ENCODE data around the gene BANF1.
A peak's percentile ranks its signal among the peaks of the same experiment; 100 is the strongest.
"Not testable (repeated sequence)": the region's sequence is repeated elsewhere in the genome, so short reads cannot be mapped to it uniquely, and the experiment has no call there.

The BANF1 gene

DNA sequence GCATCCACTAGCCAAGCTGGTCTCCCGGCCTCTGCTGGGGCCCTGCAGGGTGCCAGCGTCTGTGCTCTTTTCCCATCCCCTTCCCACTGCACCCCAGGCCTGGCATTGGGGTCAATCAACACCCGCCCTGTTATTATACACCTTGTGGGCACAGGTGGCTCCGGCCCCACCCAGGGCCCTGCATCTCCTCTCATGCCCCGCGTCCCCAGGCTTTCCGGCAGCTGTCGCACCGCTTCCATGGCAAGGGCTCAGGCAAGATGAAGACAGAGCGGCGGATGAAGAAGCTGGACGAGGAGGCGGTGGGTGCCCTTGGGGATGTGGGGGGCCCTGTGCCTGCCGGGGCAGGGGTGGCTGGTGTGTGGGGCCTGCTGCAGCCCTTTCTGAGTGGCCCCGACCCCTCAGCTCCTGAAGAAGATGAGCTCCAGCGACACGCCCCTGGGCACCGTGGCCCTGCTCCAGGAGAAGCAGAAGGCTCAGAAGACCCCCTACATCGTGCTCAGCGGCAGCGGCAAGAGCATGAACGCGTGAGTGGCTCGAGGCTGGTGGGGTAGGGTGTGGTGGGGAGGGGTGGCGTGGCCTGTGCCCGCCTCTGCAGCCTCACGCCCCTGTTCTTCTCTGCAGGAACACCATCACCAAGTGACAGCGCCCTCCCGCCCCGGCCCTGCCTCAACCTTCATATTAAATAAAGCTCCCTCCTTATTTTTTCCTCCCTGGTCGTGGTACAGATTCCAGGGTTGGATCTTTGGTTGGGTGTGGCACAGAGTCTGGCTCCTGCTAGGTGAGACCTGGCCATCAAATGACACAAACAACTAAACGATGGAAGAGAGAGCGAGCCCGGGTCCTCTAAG is 23.7 kb upstream of the BANF1 start:
- DNase-seq = no peak

DNA sequence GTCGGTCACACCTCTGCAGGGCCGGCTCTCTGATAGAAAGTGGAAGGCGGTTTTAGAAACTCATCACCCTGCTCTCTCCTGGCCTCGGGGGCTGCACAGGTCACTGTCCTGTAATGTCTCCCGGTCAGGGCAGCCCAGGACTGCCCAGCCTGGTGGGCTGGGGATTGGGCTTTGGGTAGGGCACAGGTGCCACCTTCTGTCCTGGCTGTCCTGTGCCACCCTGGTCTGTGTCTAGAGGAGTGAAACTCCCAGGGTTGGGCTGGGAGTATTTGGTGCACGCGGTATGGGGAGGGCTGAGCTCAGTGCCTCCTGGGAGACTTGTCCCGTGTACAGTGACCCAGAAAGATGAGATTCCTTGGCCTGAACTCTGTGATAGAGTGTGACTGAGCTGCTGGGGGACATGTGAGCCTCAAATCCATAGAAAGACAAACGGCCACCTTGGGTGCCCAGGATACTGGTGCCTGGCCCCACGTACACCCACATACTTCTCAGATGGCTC is 23.0 kb upstream of the BANF1 start:
- no peak for DNase-seq

DNA sequence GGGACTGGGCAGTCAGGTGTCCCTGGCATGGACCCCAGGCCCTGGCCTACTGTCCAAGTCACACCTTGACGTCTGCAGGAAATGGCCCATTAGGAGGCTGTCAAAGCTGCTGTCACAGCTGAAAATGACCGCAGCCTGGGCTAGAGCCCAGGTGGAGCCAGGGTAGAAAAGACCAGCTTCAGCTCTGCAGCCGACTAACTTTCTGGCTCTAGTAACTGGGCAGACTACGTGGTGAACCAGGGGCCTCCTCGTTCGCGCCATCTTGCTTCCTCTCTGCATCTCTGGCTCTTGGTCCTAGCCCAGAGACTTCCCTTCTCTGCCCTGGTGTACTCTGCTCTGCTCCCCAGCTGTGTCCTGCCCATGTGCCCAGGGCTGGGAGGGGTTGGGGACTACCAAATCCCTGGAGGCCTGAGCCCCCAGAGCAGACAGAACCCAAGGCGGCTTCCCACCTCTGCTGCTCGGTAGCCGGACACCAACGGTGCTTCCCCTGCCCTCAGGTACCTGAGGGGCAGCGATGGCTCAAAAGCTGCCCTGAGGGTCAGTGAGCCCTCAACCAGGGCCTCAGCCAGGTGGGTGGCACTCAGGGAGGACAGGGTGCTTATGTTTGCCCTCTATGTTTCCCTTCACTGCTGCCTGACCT is 21.1 kb upstream of the BANF1 start:
- no peak for DNase-seq

DNA sequence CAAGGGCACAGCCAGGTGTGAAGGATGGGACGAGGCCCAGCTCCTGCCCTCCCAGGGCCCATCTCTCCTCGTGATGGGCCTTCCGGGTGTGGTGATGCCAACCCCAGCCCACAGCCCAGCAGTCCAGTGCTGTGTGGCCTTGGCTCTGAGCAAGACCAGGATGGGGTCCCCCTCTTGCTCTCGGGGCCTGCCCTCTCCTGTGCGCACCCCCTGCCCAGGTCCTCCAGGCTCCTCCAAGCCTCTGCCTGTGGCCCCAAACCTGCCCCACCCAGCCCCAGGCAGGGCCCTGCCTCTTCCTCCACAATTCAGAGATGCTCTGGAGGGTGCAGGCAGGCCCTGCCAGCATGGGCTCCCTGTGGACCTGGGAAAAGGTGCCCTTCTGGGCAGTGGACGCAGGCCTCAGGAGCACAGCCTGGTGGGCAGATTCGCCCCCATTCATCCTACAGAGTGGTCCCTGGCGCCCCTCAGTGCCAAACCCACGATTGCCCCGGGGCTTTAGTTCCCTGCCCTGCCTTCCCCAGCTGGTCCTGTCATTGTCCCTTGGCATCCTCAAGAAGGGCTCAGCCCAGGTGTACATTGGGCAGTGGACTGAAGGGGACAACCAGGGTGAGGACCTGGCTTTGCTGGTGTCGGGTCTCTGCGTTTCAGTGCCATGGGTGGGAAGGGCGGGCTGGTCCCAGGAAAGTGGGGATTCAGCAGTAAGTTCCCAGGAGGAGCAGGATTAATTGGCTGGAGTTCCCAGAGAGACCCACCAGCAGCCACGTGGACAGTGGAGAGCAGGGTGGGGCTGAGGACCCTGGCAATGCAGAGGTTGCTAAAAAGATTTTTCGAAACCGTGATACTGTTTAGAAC is 20.1 kb upstream of the BANF1 start:
- DNase-seq = no peak

DNA sequence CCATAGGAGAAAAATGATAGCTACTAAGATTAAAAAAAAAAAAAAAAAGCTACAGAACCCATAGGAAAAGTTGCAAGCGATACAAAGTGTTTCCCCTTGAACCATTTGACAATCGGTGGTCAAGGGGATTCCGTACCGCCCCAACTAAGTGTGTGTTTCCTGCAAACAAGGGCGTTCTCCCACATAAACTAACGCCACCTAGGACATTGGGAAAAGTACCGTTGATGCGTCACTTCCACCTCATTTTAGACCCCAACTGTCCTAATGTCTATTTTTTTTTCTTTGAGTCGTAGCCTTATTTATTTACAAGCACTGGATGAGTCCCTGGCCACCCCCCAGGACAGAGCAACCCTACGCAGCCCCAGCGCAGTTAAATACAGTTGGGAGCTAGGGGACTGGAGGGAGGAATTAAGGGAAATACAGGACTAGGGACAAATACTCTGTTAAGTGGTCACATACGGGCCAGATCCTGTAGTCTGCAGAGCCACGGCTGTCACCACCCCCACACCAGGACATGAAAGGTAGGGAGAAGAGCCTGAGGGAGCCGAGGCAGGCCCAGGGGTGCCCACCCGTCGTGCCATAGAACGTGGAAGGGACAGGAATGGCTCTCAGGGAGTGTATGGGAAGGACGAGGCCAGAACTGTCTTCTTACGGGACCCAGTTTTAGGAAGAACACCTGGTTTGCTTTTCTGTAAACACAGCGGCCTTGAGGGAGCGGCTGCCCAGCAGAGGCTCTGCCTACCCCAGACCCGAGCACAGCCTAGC is 19.3 kb upstream of the BANF1 start:
- DNase-seq = no peak

DNA sequence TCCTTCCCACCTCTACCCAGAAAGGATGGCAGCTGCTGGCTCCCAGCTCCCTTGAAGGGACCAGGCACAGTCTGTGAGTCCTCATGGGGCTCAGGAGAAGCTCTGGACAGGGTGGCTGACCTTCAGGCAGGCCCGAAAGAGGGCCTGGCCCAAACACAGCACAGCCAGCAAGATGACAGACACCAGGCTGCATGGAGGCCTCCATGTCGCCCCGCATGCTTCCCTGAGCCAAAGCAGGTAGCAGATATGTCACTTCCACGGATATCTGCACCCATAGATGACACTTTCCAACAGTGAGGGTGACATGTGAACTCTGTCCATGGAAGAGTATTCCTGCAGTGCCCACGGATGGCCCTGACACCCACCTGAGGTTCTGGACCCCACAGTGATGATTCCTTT is 18.7 kb upstream of the BANF1 start:
- no peak for DNase-seq

DNA sequence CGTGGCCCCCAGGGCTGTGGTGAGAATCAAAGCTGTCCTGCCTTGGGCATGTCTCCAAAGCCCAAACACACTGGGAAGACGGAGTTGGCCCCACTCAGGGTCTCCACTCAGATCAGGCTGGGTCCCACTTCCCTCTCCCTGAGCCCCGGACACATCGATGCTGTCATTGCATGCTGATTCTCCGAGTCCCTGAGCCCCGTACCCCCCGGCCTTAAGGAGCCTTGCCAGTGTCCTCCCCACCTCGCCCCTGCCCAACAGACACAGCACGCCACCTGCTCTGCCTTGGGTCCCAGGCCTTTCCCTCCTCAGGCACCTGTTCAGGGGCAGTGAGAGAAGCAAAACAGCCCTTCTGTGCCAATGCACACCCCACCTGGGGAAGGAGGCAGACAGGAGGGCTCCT is 15.0 kb upstream of the BANF1 start:
- DNase-seq = no peak

DNA sequence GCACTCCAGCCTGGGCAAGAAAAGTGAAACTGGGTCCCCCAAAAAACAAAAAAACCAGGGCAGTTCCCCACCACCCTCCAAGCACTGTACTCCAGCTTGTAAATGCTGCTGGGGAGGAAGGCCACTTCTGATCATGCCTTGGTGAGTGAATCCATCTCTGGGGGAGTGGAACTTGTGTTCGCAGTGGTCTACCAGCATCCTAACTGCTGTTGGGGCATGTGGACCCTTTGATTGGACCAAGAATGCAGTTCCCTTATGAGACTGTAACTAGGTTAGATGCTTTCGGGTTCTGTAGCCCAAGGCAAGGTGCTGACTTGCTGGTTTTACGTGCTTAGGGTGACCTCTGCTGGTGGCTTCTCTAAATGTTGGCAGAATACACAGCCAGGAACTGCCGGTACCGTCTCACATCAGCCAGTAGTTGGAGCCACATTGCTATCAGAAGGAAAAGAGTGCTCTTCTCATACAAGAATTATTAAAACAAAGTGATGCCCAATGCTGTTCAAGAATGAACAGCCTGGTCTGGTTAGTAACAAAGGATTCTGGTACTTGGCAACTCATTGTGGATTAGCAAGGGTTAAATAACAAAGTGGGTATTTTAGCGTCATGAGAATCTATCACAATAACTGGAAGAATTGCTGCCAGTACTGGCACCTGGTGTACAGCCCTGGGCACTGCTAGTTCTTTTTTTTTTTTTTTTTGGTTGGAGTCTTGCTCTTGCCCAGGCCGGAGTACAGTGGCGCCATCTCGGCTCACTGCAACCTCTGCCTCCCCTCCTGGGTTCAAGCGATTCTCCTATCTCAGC is 13.3 kb upstream of the BANF1 start:
- DNase-seq = peak; percentile 94

DNA sequence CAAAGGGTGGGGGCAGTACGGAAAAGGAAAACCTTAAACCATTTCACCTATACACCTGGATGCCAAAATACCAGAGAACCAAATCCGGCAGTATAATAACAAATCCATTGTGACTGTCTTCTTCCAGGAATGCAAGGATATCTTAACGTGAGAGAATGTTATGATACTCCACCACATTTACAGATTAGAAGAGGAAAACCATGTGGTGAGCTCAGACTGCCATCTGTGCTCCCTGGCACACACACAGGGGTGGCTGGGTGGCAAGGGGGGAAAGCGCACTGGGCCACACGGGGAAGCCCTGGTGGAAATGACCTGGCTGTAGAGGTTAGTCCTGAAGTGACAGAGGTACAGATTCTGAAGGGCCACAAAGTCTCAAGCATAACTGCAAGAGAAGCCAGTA is 10.2 kb upstream of the BANF1 start:
- DNase-seq = no peak

DNA sequence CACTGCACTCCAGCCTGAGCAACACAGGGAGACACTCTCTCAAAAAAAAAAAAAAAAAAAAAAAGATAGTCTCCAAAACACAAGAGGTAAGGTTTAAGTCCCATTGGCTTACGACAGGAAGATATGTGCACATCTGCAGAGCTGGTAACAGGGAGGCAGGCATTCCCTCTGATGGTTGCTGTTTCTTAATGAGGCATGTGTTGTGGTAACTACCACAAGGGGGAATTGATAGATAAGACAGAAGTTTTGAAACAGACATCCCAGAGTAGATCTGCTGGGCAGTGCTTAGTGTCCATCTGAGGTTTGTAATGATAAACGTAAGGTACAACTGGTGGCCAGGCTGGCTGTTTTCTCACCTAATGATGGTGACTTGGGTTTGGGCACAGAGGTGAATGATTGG is 5.0 kb upstream of the BANF1 start:
- no peak for DNase-seq

DNA sequence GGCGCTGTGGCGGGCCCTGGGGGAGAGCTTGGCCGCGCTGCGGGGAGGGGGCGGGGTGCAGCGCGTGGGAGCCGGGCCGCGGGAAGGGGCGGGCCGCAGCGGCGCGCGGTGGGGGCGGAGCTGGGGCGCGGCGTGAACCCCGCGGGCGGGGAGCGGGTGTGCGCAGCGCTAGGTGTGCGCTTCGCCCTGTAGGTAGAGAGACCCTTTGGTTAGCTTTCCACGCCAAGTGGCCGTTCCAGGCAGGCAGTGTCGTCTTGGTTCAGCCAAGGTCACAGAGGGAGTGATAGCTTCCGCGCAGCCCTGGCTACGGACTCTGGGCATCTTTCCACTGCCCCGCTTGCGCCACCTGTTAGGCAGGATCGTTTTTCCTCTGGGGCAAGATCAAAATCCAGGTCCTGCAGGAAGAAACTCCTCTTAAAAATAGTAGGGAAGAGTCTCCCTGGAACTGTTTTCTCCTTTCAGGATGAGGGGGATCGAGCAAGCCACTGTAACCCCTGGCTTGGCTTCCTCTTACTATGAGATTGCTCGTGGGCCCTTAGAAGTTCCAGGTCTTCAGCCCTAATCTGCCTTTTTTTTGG is 434 bp downstream of the BANF1 start:
- peak; percentile 19 for DNase-seq

DNA sequence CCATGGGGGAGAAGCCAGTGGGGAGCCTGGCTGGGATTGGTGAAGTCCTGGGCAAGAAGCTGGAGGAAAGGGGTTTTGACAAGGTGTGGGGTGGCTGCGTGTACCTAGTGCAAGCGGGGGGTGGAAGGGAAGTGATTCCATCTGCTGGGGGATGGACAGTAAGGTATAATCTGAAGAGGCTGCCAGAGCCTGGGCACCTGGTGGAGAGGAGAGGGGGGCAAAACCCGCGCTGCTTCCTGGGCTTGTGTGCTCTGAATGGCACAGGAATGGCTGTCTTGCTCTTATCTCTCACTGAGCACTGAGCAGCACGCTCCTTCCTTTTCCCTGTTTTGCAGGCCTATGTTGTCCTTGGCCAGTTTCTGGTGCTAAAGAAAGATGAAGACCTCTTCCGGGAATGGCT is 988 bp downstream of the BANF1 start:
- DNase-seq = no peak

DNA sequence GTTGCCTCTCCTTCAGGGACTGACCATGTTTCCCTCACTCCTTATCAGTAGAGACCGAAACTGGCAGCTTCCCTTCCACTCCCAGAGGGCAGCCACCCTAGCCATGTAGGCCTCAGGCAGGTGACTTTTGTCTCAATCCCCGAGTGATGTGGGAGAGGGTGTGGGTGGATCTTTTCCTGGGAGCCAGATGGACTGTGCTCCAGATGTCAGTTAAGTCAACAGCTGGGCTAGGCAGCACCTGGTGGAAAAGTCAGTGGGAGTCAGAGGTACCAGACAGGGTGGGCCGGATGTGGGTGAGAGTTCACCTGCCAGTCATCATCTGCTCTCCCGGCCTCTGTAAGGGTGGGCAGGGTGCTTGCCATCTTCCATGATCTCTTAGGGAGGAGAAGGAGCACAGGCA is 1.9 kb downstream of the BANF1 start:
- no peak for DNase-seq

DNA sequence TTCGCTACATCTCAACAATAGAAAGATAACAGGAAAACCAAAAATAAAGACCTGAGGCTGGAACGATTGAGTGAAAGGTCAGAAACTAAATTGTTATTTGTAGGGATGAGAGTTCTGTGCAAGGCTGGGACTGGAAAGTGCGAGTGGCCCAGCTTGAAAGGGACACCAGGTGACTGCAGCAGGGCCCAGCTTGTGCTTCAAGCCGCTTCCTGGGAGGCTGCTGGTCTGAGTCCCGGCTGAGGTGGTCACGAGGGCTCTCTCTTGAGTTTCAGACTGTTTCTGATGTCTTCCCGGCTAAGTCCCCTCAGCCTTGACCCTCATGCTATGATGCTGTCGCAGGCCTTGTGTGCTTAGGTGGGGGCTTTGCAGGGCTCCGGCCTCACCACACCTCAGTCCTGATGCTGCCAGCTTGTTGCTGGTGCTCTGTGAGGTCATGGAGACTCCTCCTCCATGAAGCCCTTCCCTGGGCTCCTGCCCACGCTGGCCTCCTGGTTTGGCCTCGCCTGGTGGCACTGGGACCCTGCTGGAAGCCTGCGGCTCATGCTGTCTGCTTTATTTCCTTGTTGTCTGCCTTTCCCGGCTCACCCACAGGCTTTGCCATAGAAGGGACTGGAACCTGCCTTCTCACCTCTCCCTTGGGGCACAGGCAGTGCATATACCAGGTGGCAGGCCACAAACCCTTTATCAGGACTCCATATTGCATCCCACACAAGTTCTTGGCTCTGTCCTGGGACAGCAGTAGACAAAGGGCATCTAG is 4.0 kb downstream of the BANF1 start:
- DNase-seq = no peak

DNA sequence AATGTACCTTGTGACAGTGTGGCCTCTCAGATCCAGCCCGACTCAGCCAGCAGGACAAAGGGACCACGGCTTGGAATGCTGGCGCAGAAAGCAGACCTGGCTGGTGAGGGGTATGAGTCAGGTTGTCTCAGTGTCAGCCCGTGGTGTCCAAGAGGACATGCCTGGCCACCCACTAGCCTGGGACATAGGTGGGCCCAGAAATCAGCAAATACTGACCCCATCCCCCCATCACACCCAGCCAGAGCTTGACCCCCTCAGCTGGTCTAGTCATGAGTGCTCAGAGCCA is 4.5 kb downstream of the BANF1 start:
- no peak for DNase-seq

DNA sequence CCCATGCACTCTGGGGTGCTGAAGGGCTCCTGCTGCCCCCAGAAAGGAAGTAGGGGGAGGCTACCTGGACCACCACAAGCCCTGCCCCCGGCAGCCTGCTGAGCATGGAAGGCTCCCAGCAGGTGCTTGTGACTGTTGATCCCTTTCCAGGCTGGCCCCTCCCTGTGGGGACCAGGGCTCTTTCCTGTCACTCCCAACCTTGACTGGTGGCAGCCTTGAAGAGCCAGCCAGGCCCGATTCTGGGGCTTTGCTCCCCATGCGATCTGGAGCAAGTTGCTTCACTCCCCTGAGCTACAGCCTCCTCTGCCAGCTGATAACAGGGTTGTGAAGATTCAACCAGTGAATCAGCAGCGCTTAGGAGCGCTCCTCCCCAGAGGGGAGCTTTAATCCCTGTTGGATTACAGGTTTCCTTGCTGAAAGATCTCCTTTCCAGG is 4.9 kb downstream of the BANF1 start:
- DNase-seq = no peak

DNA sequence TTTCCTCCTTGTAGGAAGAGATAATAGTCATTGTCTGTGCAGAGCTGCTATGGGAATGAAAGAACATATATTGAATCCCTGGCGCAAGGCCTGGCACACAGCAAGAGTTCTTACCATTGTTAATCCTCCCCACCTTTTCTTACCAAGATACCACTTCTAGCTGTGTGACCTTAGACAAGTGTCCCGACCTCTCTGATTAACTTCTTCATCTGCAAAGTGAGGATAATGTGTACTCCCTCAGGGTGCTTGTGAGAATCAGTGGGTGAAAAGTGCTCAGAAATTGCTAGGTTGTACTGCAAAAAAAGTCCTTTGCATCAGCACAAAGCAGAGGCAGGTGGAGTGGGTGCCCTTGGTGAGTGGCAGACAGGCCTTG is 5.8 kb downstream of the BANF1 start:
- DNase-seq = no peak

DNA sequence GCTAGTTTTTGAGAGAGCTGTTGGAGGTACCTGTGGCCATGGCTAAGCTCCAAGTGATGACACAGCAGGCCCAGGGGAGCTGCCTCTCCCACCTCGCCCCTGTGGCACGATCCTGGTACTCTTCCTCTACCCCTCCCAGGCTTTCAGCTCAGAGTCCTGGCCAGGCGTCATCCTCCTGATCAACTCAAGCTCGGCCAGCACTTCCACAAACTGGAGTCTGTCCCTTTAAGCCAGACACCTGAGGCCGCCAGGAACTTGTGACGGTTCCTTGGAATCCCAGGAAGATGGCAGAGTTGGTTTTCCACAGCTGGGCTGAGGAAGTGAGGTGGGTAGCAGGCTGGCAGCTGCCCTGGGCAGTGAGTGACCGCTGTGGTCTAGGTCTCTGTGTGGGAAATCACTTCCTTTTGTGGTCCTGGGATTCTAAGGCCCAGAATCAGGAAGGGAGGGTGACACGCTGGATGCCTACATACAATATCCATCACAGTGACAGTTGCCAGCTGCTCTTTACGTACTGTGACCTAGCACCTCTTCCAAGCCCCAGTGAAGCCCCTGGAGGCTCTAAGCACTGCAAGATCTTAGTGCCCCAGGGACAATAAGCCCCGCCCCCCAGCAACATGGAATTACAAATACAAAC is 6.3 kb downstream of the BANF1 start:
- DNase-seq = no peak

DNA sequence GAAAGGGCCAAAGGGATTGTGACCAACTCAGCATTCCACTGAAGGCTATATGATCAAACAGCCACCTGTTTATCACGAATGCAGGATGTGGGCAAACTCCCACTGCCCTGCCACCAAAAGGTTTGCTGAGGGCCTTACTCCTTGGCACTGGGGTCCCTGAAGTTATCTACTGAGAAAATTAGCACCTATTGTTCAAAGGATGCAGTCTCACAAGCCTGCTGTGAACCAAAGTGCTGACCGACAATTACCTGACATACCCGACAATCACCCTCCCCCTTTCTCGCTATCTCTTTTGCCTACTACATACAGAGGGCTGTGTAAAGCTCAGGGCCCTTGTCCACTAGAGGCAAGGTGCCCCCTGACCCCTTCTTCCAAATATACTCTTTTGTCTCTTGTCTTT is 7.7 kb downstream of the BANF1 start:
- not testable (repeated sequence) for DNase-seq

DNA sequence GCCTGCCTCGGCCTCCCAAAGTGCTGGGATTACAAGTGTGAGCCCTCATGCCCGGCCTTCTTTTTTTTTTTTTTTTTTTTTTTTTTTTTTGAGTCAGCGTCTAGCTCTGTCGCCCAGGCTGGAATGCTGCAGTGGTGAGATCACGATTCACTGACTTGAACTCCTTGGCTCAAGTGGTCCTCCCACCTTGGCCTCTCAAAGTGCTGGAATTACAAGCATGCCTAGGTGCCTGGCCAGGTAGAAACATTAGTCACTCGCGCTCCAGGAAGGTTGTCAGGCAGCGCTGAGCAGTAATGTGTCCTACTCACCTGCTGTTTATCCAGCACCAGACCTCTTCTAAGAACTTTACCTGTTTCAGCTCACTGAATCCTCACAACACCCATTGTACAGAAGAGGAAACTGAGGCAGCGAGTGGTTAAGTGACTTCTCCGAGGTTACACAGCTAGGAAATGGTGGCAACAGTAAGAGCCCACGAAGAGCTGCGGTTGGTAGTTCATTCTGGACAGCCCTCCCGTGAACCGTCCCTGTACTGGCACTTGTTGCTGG is 9.0 kb downstream of the BANF1 start:
- DNase-seq = peak; percentile 63
